HepG2 (cell line): ENCODE results near the gene SPHK1. TPM values are rescaled to one million over a fixed set of nuclear protein-coding genes. Genes with fewer than 3 reads are reported as not detected.

Experiments used
- ATAD3A ChIP-seq: sonication (generic); formaldehyde crosslinking; IDR thresholded peaks from 2 replicates; pipeline ENCODE4 v1.4.0; 2020; ENCODE audit warnings: missing genetic modification reagents
- BORCS8-MEF2B ChIP-seq: sonication (generic); formaldehyde crosslinking; IDR thresholded peaks from 2 replicates; pipeline ENCODE4 v1.8.0; 2022; ENCODE audit warnings: mild to moderate bottlenecking, missing genetic modification reagents
- CBFB ChIP-seq: sonication (generic); formaldehyde crosslinking; IDR thresholded peaks from 2 replicates; pipeline ENCODE4 v1.4.0; 2020; ENCODE audit warnings: missing genetic modification reagents
- HCFC1 ChIP-seq: fragments of 150-350 bp; IDR thresholded peaks from 2 replicates; pipeline ENCODE4 v1.6.1; 2014; ENCODE audit warnings: low read depth, low read length
- HHEX ChIP-seq: IDR thresholded peaks from 2 replicates; pipeline ENCODE4 v1.6.1; 2016; ENCODE audit warnings: control low read depth
- HNF4A ChIP-seq: sonication (generic); formaldehyde crosslinking; IDR thresholded peaks from 2 replicates; pipeline ENCODE4 v1.4.0; 2020; ENCODE audit warnings: missing genetic modification reagents
- IKZF4 ChIP-seq: sonication (generic); formaldehyde crosslinking; IDR thresholded peaks from 2 replicates; pipeline ENCODE4 v1.5.1; 2020; ENCODE audit warnings: borderline replicate concordance, mild to moderate bottlenecking, low read depth, missing genetic modification reagents; ENCODE audit errors: not compliant biosample characterization
- MLLT10 ChIP-seq: sonication (generic); formaldehyde crosslinking; IDR thresholded peaks from 2 replicates; pipeline ENCODE4 v1.4.0; 2020; ENCODE audit warnings: missing genetic modification reagents
- RAD21 ChIP-seq: fragments of 450-650 bp; formaldehyde crosslinking; IDR thresholded peaks from 2 replicates; pipeline ENCODE4 v1.5.0; 2020; ENCODE audit warnings: mild to moderate bottlenecking
- RBM39 ChIP-seq: fragments of 200-400 bp; formaldehyde crosslinking; IDR thresholded peaks from one replicate; pipeline ENCODE4 v1.6.1; 2018; ENCODE audit warnings: antibody characterized with exemption, mild to moderate bottlenecking, low read depth, low read length; ENCODE audit not compliant: poor library complexity, severe bottlenecking
- RNF2 ChIP-seq: fragments of 450-650 bp; conservative IDR thresholded peaks from 2 replicates; pipeline ENCODE4 v1.6.1; 2016; ENCODE audit warnings: low read depth
- THYN1 ChIP-seq: sonication (generic); formaldehyde crosslinking; IDR thresholded peaks from 2 replicates; pipeline ENCODE4 v1.8.1; 2023; ENCODE audit warnings: low read depth, mild to moderate bottlenecking, moderate library complexity, missing genetic modification reagents, borderline replicate concordance
- ZNF264 ChIP-seq: sonication (generic); formaldehyde crosslinking; IDR thresholded peaks from 2 replicates; pipeline ENCODE4 v1.4.0; 2020; ENCODE audit warnings: missing genetic modification reagents
- ZNF446 ChIP-seq: sonication (generic); formaldehyde crosslinking; IDR thresholded peaks from 2 replicates; pipeline ENCODE4 v1.5.0; 2020; ENCODE audit warnings: mild to moderate bottlenecking, missing genetic modification reagents
- ZNF564 ChIP-seq: sonication (generic); formaldehyde crosslinking; IDR thresholded peaks from 2 replicates; pipeline ENCODE4 v1.8.1; 2023; ENCODE audit warnings: mild to moderate bottlenecking, missing genetic modification reagents
- ZNF614 ChIP-seq: IDR thresholded peaks from 2 replicates; pipeline ENCODE4 v1.6.1; 2018; ENCODE audit warnings: missing biosample characterization, missing genetic modification reagents, inconsistent platforms, borderline replicate concordance
- polyA plus RNA-seq, 8 experiments: library from polyadenylated mRNA; depleted of rRNA in 3 of 8; stranded (reverse) in 7 of 8; unstranded in 1 of 8; fragments of >200 nt; fragmentation: Illumina TruSeq in 4 of 8; extraction: Trizol in 4 of 8; gene quantifications; 2 replicates each; pipeline versions ENCODE4 v1.2.1 to v1.2.3, GENCODE V29; 2011 to 2016; ENCODE audit warnings: low read depth in 4 of 8, missing spikeins in 1 of 8, mixed read lengths in 1 of 8; ENCODE audit not compliant: insufficient read depth in 1 of 8
- total RNA-seq, 5 experiments: library from RNA; depleted of rRNA; stranded (reverse); fragments of >200 nt; fragmentation: Illumina TruSeq; extraction: Trizol; gene quantifications; 2 replicates each; pipeline ENCODE4 v1.2.3, GENCODE V29; 2016; ENCODE audit warnings: low read depth in 1 of 5
- TF ChIP-seq, protein P1 (sequence below): sonication (generic); formaldehyde crosslinking; IDR thresholded peaks from 2 replicates; pipeline ENCODE4 v1.4.0; 2020; ENCODE audit warnings: missing genetic modification reagents
- TF ChIP-seq, protein P2 (sequence below): sonication (generic); formaldehyde crosslinking; IDR thresholded peaks from 2 replicates; pipeline ENCODE4 v1.5.1; 2020; ENCODE audit warnings: mild to moderate bottlenecking, missing genetic modification reagents
- TF ChIP-seq, protein P3 (sequence below): sonication (generic); formaldehyde crosslinking; IDR thresholded peaks from 2 replicates; pipeline ENCODE4 v1.5.0; 2020; ENCODE audit warnings: missing genetic modification reagents
- TF ChIP-seq, protein P4 (sequence below): sonication (generic); formaldehyde crosslinking; IDR thresholded peaks from 2 replicates; pipeline ENCODE4 v1.4.0; 2020; ENCODE audit warnings: mild to moderate bottlenecking, low read depth, missing genetic modification reagents

SPHK1 gene
- total and polyA plus RNA-seq, 2 of the 13 experiments (the other 11 are each of a cell fraction or from before 2014, with no cell fraction given), result 129 to 160 TPM

DNA sequence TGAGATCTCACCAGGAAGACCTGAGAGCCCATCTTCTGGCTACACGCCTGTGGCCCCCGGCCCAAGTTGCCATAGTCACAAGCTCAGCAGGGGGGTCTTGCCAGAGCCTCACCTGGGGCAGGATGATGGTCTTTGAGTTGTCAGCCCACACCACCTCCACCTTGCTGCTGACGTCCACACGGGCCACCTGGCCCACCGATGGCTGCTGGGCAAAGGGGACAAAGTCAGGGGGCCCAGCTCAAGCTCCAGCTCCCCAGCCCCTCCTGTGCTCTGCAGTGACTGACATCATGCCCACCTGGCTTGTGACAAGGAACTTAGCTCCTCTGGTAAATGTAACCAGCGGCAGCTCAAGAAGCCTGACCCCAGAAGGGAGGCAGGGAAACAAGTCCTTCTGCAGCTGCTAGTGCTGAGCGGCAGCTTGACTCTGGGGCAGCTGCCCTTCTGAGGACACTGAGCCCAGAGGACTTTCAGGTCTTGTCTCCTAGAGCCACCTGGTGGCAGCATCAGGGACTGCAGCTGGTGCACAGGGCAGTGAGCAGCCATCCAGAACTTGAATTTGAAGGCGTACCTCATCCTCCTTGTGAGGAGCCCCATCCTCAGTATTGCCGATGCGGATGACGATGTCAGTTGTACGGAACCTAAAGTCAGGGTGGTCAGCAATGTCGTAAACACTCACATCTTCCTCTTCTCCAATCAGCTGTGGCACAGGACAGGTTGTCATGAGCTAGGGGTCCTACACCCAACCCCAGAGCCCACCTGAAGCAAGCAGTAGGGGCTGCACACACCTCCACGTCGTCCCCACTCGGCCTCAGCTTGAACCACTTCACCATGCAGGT lies 13.5 kb downstream of the SPHK1 start (continued):
- TF ChIP-seq RBM39 (no peak), ATAD3A (no peak), ZNF264 (CRISPR knock-in tag) (no peak), ZNF446 (CRISPR knock-in tag) (0 out of 2 replicates have a peak, but pooled peaks have one; percentile 46), HCFC1 (no peak), CBFB (CRISPR knock-in tag) (peak; percentile 56; the same call in 1 of the 2 replicates), THYN1 (no peak), RAD21 (CRISPR knock-in tag) (peak; percentile 96), BORCS8-MEF2B (CRISPR knock-in tag) (peak; percentile 66), MLLT10 (no peak), ZNF564 (CRISPR knock-in tag) (no peak), RNF2 (no peak), HNF4A (0 out of 2 replicates have a peak, but pooled peaks have one; percentile 30), IKZF4 (CRISPR knock-in tag) (no peak), ZNF614 (CRISPR knock-in tag) (peak; percentile 81; the same call in 1 of the 2 replicates), HHEX (CRISPR knock-in tag) (no peak)
- TF ChIP-seq, protein P1, sequence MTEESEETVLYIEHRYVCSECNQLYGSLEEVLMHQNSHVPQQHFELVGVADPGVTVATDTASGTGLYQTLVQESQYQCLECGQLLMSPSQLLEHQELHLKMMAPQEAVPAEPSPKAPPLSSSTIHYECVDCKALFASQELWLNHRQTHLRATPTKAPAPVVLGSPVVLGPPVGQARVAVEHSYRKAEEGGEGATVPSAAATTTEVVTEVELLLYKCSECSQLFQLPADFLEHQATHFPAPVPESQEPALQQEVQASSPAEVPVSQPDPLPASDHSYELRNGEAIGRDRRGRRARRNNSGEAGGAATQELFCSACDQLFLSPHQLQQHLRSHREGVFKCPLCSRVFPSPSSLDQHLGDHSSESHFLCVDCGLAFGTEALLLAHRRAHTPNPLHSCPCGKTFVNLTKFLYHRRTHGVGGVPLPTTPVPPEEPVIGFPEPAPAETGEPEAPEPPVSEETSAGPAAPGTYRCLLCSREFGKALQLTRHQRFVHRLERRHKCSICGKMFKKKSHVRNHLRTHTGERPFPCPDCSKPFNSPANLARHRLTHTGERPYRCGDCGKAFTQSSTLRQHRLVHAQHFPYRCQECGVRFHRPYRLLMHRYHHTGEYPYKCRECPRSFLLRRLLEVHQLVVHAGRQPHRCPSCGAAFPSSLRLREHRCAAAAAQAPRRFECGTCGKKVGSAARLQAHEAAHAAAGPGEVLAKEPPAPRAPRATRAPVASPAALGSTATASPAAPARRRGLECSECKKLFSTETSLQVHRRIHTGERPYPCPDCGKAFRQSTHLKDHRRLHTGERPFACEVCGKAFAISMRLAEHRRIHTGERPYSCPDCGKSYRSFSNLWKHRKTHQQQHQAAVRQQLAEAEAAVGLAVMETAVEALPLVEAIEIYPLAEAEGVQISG (CRISPR knock-in tag), result peak; percentile 64
- TF ChIP-seq, protein P2, sequence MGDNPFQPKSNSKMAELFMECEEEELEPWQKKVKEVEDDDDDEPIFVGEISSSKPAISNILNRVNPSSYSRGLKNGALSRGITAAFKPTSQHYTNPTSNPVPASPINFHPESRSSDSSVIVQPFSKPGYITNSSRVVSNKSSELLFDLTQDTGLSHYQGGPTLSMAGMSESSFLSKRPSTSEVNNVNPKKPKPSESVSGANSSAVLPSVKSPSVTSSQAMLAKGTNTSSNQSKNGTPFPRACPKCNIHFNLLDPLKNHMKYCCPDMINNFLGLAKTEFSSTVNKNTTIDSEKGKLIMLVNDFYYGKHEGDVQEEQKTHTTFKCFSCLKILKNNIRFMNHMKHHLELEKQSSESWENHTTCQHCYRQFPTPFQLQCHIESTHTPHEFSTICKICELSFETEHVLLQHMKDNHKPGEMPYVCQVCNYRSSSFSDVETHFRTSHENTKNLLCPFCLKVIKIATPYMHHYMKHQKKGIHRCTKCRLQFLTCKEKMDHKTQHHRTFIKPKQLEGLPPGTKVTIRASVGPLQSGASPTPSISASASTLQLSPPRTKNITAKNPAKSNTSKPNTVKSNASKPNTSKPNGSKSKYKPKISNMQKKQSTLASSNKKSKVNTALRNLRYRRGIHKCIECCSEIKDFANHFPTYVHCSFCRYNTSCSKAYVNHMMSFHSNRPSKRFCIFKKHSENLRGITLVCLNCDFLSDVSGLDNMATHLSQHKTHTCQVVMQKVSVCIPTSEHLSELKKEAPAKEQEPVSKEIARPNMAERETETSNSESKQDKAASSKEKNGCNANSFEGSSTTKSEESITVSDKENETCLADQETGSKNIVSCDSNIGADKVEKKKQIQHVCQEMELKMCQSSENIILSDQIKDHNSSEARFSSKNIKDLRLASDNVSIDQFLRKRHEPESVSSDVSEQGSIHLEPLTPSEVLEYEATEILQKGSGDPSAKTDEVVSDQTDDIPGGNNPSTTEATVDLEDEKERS (CRISPR knock-in tag), result no peak
- TF ChIP-seq, protein P3, sequence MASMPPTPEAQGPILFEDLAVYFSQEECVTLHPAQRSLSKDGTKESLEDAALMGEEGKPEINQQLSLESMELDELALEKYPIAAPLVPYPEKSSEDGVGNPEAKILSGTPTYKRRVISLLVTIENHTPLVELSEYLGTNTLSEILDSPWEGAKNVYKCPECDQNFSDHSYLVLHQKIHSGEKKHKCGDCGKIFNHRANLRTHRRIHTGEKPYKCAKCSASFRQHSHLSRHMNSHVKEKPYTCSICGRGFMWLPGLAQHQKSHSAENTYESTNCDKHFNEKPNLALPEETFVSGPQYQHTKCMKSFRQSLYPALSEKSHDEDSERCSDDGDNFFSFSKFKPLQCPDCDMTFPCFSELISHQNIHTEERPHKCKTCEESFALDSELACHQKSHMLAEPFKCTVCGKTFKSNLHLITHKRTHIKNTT (CRISPR knock-in tag), result no peak
- TF ChIP-seq, protein P4, sequence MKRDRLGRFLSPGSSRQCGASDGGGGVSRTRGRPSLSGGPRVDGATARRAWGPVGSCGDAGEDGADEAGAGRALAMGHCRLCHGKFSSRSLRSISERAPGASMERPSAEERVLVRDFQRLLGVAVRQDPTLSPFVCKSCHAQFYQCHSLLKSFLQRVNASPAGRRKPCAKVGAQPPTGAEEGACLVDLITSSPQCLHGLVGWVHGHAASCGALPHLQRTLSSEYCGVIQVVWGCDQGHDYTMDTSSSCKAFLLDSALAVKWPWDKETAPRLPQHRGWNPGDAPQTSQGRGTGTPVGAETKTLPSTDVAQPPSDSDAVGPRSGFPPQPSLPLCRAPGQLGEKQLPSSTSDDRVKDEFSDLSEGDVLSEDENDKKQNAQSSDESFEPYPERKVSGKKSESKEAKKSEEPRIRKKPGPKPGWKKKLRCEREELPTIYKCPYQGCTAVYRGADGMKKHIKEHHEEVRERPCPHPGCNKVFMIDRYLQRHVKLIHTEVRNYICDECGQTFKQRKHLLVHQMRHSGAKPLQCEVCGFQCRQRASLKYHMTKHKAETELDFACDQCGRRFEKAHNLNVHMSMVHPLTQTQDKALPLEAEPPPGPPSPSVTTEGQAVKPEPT (CRISPR knock-in tag), result peak; percentile 55; the same call in 1 of the 2 replicates
